ENCODE data around the gene OR7A5.
"Not testable (repeated sequence)": the region's sequence is repeated elsewhere in the genome, so short reads cannot be mapped to it uniquely, and the experiment has no call there.

DNA sequence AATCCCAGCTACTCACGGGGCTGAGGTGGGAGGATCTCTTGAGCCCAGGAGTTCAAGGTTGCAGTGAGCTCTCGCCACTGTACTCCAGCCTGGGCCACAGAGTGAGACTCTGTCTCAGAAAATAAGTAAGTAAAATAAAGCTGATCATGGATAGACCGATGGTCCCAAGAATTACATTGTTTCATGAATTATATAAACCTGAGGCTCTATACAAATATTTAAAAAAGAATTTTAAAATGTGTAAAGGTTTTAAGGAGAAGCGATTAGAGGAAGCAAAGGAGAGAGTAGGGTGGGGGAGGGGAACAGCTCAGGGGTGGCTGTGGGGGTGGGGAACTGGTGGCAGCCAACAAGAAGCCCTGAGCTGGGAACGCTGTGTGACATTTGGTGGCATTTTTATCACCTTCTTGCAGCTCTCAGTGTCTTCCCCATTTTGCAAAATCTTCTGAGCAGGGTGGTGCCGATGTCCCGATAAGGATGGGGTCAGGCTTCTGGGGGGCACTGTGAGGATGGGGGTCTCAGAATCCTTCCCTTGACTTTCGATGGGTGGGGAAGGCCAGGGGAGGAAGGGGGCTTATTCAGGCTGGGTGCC lies 51.5 kb downstream of the OR7A5 start:
- TF ChIP-seq POLR2A, POLR2AphosphoS5 (IDR thresholded peaks at IDR 0.05): not testable (repeated sequence)
- TF ChIP-seq, protein P1, sequence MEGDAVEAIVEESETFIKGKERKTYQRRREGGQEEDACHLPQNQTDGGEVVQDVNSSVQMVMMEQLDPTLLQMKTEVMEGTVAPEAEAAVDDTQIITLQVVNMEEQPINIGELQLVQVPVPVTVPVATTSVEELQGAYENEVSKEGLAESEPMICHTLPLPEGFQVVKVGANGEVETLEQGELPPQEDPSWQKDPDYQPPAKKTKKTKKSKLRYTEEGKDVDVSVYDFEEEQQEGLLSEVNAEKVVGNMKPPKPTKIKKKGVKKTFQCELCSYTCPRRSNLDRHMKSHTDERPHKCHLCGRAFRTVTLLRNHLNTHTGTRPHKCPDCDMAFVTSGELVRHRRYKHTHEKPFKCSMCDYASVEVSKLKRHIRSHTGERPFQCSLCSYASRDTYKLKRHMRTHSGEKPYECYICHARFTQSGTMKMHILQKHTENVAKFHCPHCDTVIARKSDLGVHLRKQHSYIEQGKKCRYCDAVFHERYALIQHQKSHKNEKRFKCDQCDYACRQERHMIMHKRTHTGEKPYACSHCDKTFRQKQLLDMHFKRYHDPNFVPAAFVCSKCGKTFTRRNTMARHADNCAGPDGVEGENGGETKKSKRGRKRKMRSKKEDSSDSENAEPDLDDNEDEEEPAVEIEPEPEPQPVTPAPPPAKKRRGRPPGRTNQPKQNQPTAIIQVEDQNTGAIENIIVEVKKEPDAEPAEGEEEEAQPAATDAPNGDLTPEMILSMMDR (IDR thresholded peaks at IDR 0.05), result not testable (repeated sequence)

All from prostate gland (tissue), 2 donors.